Progenitor cell of endocrine pancreas (in vitro differentiated cells): ENCODE data around the gene SMU1. TPM values are rescaled to one million over a fixed set of nuclear protein-coding genes. Genes with fewer than 3 reads are reported as not detected.

ENCODE experiments used
- DNase-seq: peaks from one replicate; pipeline ENCODE4 v3.0.0; 2021; ENCODE audit warnings: low spot score; ENCODE audit not compliant: unreplicated experiment
- H3K27ac Mint-ChIP-seq: 2 replicates; pipeline ENCODE4 v1.8.0; 2021; ENCODE audit warnings: mild to moderate bottlenecking, moderate library complexity, mixed read lengths
- H3K27me3 Mint-ChIP-seq: 2 replicates; pipeline ENCODE4 v1.8.0; 2021; ENCODE audit warnings: mixed read lengths
- H3K36me3 Mint-ChIP-seq: 2 replicates; pipeline ENCODE4 v1.8.0; 2022; ENCODE audit warnings: mixed read lengths; ENCODE audit not compliant: insufficient read depth
- H3K4me1 Mint-ChIP-seq: 2 replicates; pipeline ENCODE4 v1.8.0; 2021; ENCODE audit warnings: low read depth, mixed read lengths
- H3K4me3 Mint-ChIP-seq: 2 replicates; pipeline ENCODE4 v1.8.0; 2021; ENCODE audit warnings: low read depth, mild to moderate bottlenecking, moderate library complexity, mixed read lengths
- H3K9me3 Mint-ChIP-seq: 2 replicates; pipeline ENCODE4 v1.8.0; 2021; ENCODE audit warnings: low read depth, mixed read lengths
- CTCF ChIP-seq: fragments of 200-600 bp; sonication (generic); IDR thresholded peaks from one replicate; pipeline ENCODE4 v1.5.0; 2021; ENCODE audit warnings: antibody characterized with exemption, mild to moderate bottlenecking; ENCODE audit not compliant: unreplicated experiment
- total RNA-seq: library from RNA; stranded (reverse); gene quantifications from 2 replicates; pipeline ENCODE4 v1.2.1, GENCODE V29; 2021

SMU1 gene
- total RNA-seq, 1 donor from 2014 or later: 25.2 TPM

- peak; percentile 61 for DNase-seq
- peaks cover 22% of the 10 kb centered on the region for H3K36me3 Mint-ChIP-seq
- no peak for TF ChIP-seq CTCF
These were observed 50.7 kb downstream of the SMU1 start for GRCh38 chr9:33025572-33026342.

GRCh38 chr9:33024966-33025571 is 51.4 kb downstream of the SMU1 start, which contains the start of gene DNAJA1:
DNAJA1 (plus strand) TSS chr9:33025273; CDS start chr9:33026485, 1,212 bp downstream.
- no peak for TF ChIP-seq CTCF
- no peaks in the 10 kb centered on the region for H3K9me3 Mint-ChIP-seq
- peaks cover 23% of the 10 kb centered on the region for H3K36me3 Mint-ChIP-seq
- DNase-seq: peak; percentile 93
- H3K4me1 Mint-ChIP-seq: peaks cover 42% of the 10 kb centered on the region
- peak within 1 kb of the TSS; percentile 97 for H3K4me3 Mint-ChIP-seq
- peak within 1 kb of the TSS; percentile 97 for H3K27ac Mint-ChIP-seq
- no peaks in the 10 kb centered on the region for H3K27me3 Mint-ChIP-seq

More at GRCh38 chr9:33025572-33026342, 50.7 kb downstream of the SMU1 start:
- no peaks in the 10 kb centered on the region for H3K27me3 Mint-ChIP-seq
- H3K4me3 Mint-ChIP-seq: peak overlapping the region; percentile 97
- peaks cover 44% of the 10 kb centered on the region for H3K4me1 Mint-ChIP-seq
- H3K9me3 Mint-ChIP-seq: no peaks in the 10 kb centered on the region
- peak overlapping the region; percentile 97 for H3K27ac Mint-ChIP-seq

- no peaks in the 10 kb centered on the region for H3K27me3 Mint-ChIP-seq
- DNase-seq: no peak
- peaks cover 38% of the 10 kb centered on the region for H3K4me1 Mint-ChIP-seq
- peak overlapping the region; percentile 97 for H3K4me3 Mint-ChIP-seq
- peak overlapping the region; percentile 97 for H3K27ac Mint-ChIP-seq
- TF ChIP-seq CTCF: no peak
- H3K36me3 Mint-ChIP-seq: peaks cover 20% of the 10 kb centered on the region
- H3K9me3 Mint-ChIP-seq: no peaks in the 10 kb centered on the region
These were observed 52.1 kb downstream of the SMU1 start for GRCh38 chr9:33024126-33024965.

GRCh38 chr9:33023661-33024060 is 52.8 kb downstream of the SMU1 start:
- Mint-ChIP-seq H3K36me3 (peaks cover 20% of the 10 kb centered on the region), H3K27ac (peak overlapping the region; percentile 97), H3K9me3 (no peaks in the 10 kb centered on the region), H3K27me3 (no peaks in the 10 kb centered on the region), H3K4me3 (peak overlapping the region; percentile 97), H3K4me1 (peaks cover 32% of the 10 kb centered on the region)
- no peak for TF ChIP-seq CTCF
- DNase-seq: no peak

- no peak overlapping the region for H3K27ac Mint-ChIP-seq
These were observed 53.7 kb downstream of the SMU1 start for GRCh38 chr9:33022755-33023154.

More at GRCh38 chr9:33022755-33023154, 53.7 kb downstream of the SMU1 start:
- DNase-seq: no peak
- H3K36me3 Mint-ChIP-seq: peaks cover 19% of the 10 kb centered on the region
- no peak for TF ChIP-seq CTCF
- peak overlapping the region; percentile 35 for H3K4me3 Mint-ChIP-seq
- H3K9me3 Mint-ChIP-seq: no peaks in the 10 kb centered on the region
- peaks cover 26% of the 10 kb centered on the region for H3K4me1 Mint-ChIP-seq
- H3K27me3 Mint-ChIP-seq: no peaks in the 10 kb centered on the region
